ENCODE results near the gene SIAE.
A peak's percentile ranks its signal among the peaks of the same experiment; 100 is the strongest.

SIAE gene, protein sequence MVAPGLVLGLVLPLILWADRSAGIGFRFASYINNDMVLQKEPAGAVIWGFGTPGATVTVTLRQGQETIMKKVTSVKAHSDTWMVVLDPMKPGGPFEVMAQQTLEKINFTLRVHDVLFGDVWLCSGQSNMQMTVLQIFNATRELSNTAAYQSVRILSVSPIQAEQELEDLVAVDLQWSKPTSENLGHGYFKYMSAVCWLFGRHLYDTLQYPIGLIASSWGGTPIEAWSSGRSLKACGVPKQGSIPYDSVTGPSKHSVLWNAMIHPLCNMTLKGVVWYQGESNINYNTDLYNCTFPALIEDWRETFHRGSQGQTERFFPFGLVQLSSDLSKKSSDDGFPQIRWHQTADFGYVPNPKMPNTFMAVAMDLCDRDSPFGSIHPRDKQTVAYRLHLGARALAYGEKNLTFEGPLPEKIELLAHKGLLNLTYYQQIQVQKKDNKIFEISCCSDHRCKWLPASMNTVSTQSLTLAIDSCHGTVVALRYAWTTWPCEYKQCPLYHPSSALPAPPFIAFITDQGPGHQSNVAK

GRCh38 chr11:124673333-124674167 lies at the start of gene SIAE, which contains the start of gene SPA17:
Gene SIAE, minus strand, starts transcription at chr11:124673739. Its CDS starts 31 bp downstream, at chr11:124673708.
Gene SPA17, plus strand, starts transcription at chr11:124673904. Its CDS starts 1,361 bp downstream, at chr11:124675265.
- peak; percentile 84 for DNase-seq

- no peak for DNase-seq
Observed at GRCh38 chr11:124722176-124722575, 48.6 kb upstream of the SIAE start.

- no peak for DNase-seq
Observed at GRCh38 chr11:124719534-124719933, 46.0 kb upstream of the SIAE start.

DNA sequence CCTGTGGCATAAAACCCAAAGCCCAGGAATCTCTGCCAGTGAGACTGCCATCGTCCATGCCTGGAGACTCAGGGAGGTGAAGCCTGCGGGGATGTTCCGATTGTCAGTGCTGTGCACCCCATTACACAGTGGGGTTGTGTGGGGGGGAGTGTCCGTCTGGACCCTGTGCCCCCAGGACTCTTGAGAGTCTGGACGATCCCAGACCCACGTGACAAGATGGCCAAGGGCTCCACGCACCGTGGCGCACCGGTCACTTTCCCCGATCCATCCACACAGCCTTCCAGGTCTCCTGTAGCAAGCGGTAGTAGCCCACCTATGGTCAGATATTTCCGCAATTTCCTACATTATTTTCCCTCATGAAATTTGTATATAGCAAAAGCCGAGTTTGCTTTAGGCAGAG lies 45.3 kb upstream of the SIAE start:
- DNase-seq = no peak

GRCh38 chr11:124717786-124718651 lies 44.5 kb upstream of the SIAE start:
- DNase-seq = no peak

- no peak for DNase-seq
Observed at GRCh38 chr11:124717421-124717785, 43.9 kb upstream of the SIAE start.

DNA sequence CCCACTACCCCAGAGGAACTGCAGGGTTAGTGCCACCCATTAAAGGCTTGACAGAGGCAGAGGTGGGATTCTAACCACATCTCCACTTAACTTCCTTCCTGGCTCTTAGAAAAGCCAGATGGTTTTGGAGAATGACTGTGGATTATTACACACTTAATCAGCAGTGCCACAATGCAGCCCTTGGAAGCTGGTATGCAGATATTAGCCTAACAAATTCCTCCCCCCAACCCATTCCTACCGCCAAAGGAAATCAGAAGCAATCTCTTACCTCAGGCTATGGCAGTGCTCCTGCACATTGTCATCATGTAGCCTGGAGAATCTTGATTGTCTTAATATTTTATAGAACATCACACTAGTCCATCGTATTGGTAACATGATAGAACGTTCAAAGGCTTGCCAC lies 43.1 kb upstream of the SIAE start:
- no peak for DNase-seq

DNA sequence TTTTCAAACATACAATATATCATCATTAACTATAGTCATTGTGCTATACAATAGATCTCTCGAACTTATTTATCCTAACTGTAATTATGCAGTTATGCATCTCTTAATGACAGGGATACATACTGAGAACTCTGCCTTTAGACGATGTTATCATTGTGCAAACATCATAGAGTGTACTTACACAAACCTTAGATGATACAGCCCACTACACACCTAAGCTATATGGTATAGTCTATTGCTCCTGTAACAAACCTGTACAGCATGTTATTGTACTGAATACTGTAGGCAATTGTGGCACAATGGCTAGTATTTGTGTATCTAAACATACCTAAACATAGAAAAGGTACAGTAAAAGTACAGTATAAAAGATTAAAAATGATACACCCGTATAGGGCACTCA lies 38.9 kb upstream of the SIAE start:
- DNase-seq = no peak

GRCh38 chr11:124707829-124708228 lies 34.3 kb upstream of the SIAE start:
- DNase-seq = no peak

DNA sequence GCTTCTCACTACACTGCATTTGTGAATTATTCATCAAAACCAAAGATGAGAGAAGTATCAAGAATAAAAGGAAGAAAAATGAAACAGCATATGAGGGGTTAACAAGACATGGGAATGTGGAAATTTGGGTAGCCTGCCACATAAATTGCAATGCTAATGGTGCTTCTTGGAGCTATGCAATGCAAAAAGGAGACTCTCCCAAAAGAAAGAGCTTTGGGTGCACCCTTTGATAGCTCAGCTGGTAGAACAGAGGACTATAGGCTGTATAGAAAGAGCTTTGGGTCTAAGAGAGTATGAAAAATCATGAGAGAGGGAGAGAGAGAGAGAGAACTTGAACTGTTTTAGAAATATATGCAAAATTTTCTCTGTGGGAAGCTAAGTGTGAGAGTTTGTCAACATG lies 26.5 kb upstream of the SIAE start:
- DNase-seq = no peak

DNA sequence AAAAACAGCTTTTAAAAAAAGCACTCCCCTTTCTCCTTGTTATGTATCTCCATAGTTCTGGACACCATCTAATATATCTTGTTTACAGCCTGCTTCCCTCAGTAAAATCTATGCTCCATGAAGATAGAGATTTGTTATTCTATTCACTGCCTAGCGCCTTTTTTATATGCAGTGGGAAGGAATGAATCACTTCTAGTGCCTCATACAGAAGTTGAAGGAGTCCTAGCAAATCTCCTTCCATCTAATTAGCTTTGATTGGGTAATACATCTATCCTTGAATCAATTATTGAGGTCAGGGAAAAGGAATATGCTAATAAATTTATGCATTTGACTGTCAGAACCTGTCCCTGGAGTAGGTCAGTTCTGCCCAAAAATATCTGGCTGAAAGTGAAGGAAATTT lies 26.0 kb upstream of the SIAE start:
- DNase-seq = no peak

DNA sequence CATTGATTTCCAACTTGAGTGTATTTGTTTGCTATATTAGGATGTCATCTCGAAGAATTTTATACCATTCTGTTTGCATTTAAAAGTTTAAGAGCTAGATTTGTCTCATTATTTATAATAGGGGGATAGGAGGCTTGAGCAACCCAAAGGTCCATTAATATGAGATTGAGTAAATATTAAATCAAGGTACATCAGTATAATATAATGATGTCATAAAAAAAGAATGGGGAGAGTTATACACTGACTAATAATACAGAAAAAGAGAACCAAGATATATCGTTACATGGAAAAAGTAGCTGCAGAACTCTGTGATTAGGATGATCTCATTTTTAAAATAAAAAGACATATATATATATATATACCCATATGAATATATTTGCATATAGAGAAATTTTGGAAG lies 19.6 kb upstream of the SIAE start:
- DNase-seq = no peak

GRCh38 chr11:124682443-124682842 lies 8.9 kb upstream of the SIAE start:
- DNase-seq = no peak

DNA sequence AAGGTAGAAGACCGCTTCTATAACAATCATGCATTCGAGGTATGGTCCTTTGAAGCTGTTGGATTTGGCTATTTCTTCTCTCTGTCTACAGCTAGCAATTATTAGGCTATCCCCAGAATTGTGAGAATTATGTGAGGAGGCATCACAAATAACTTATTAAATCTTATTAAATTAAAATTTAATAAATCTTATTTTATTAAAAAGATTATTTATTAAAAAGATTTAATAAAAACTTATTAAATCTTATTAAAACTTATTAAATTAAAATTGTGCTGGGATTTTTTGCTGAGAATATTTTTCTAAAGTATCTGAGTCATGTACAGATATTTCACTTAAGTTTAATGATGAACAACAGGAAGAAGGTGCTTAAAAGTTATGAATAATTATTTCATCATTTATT lies 7.9 kb upstream of the SIAE start:
- no peak for DNase-seq

GRCh38 chr11:124678416-124678815 lies 4.9 kb upstream of the SIAE start:
- no peak for DNase-seq

GRCh38 chr11:124676386-124676785 lies 2.8 kb upstream of the SIAE start:
- no peak for DNase-seq

GRCh38 chr11:124674571-124674970 lies 1.0 kb upstream of the SIAE start:
- no peak for DNase-seq

DNA sequence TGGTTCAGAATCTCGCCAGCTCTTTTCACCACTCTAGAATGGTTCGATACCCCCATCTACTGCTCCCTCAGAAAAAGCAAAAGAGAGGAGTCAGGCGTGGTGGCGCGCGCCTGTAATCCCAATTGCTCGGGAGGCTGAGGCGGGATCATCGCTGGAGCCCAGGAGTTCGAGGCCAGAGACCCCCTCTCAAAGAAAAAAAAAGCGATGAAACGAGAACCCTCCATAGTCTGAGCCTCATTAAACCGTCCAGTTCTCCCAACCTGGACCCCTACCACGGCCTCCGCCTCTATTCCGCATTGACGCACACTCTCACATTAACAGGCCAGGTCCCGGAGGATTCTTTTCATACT lies 604 bp upstream of the SIAE start:
- no peak for DNase-seq

DNA sequence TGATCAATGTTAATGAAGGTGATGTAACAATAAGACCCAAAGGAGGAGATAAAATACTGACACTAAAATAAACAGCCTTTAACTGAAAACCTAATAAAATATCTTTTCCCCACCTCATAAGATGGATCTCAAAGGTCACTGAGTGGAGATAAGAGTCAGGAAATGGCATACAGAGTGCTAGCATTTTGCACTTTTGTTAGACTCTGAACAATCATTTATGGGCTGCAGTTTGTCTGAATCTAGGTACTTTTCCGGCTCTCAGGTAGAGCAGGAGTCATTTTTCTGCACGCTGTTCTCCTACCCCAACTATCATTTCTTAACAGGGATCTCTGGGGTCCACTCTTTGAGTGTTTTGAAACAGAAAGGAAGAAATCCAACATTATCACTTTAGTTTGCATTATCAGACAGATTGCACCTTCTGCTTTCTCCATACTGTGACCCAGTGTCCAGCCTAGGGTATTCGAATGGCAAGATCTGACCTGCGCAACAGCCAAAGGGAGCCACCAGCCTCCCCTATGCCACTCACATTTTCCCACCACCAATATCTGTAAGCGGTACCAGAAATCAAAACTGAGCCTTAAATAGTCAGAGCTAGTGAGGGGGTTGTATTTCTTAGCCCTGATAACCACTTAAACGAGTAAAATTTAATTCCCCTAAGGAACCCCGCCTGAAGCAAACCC lies 863 bp downstream of the SIAE start:
- no peak for DNase-seq

DNA sequence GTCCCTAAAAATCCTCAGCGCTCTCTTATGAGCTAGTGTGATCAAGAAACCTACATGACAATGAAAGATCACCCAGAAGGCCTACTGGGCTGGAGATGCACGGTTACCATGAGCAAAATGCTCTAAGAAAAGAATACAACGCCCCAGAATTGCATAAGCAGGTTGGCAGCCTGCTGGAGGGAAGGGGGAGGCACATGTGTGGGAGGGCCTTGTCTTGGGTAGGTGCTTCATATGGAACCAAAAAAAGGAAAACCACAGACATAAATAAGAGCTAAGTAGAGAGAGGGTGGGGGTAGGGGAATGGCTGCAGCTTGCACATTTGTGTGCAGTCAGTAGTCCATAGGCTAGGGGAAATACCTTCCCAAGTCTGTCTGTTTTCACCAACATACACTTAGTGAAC lies 2.8 kb downstream of the SIAE start:
- peak; percentile 60 for DNase-seq

GRCh38 chr11:124669193-124669592 lies 4.3 kb downstream of the SIAE start:
- peak; percentile 29 for DNase-seq

- DNase-seq = no peak
Observed at GRCh38 chr11:124667601-124668000, 5.9 kb downstream of the SIAE start.

All from KG1 (cell line).